Myocyte (in vitro differentiated cells): ENCODE results near the gene NDUFV2. TPM values are rescaled to one million over a fixed set of nuclear protein-coding genes. Genes with fewer than 3 reads are reported as not detected.
"Not testable (repeated sequence)": the region's sequence is repeated elsewhere in the genome, so short reads cannot be mapped to it uniquely, and the experiment has no call there.

Experiments used
- DNase-seq: peaks from one replicate; pipeline ENCODE4 v3.0.0-alpha.2; 2012; ENCODE audit warnings: low read depth
- total RNA-seq: library from RNA; depleted of rRNA; stranded (reverse); fragments of >200 nt; gene quantifications from 2 replicates; pipeline ENCODE4 v1.2.3, GENCODE V29; 2014

Gene NDUFV2
- total RNA-seq, 1 donor from 2014 or later = 243 TPM

GRCh38 chr18:9150121-9150520 is 47.6 kb downstream of the NDUFV2 start:
- DNase-seq = no peak

- no peak for DNase-seq
Observed at GRCh38 chr18:9153256-9153655, 50.8 kb downstream of the NDUFV2 start.

- no peak for DNase-seq
Observed at GRCh38 chr18:9156604-9157249, 54.2 kb downstream of the NDUFV2 start.

GRCh38 chr18:9157806-9158205 is 55.3 kb downstream of the NDUFV2 start:
- DNase-seq = no peak

GRCh38 chr18:9160014-9160413 is 57.5 kb downstream of the NDUFV2 start:
- DNase-seq = no peak

- DNase-seq = not testable (repeated sequence)
Observed at GRCh38 chr18:9162663-9163062, 60.2 kb downstream of the NDUFV2 start.

GRCh38 chr18:9164149-9164548 is 61.6 kb downstream of the NDUFV2 start:
- not testable (repeated sequence) for DNase-seq

GRCh38 chr18:9165883-9166282 is 63.4 kb downstream of the NDUFV2 start:
- not testable (repeated sequence) for DNase-seq

GRCh38 chr18:9169515-9169914 is 67.0 kb downstream of the NDUFV2 start:
- not testable (repeated sequence) for DNase-seq

- not testable (repeated sequence) for DNase-seq
Observed at GRCh38 chr18:9171919-9172318, 69.4 kb downstream of the NDUFV2 start.

- no peak for DNase-seq
Observed at GRCh38 chr18:9172506-9173127, 70.1 kb downstream of the NDUFV2 start.

GRCh38 chr18:9173770-9174233 is 71.3 kb downstream of the NDUFV2 start:
- peak; percentile 39 for DNase-seq

- DNase-seq = no peak
Observed at GRCh38 chr18:9174302-9174701, 71.8 kb downstream of the NDUFV2 start.

- no peak for DNase-seq
Observed at GRCh38 chr18:9175115-9175514, 72.6 kb downstream of the NDUFV2 start.

GRCh38 chr18:9177031-9177430 is 74.5 kb downstream of the NDUFV2 start:
- no peak for DNase-seq

GRCh38 chr18:9177466-9177865 is 75.0 kb downstream of the NDUFV2 start:
- no peak for DNase-seq

- DNase-seq = no peak
Observed at GRCh38 chr18:9178557-9178956, 76.1 kb downstream of the NDUFV2 start.

- DNase-seq = no peak
Observed at GRCh38 chr18:9181275-9181674, 78.8 kb downstream of the NDUFV2 start.

GRCh38 chr18:9182852-9183399 is 80.4 kb downstream of the NDUFV2 start:
- DNase-seq = no peak
